COLO668 (cell line): ENCODE results near the gene SMC3.
"Not testable (repeated sequence)": the region's sequence is repeated elsewhere in the genome, so short reads cannot be mapped to it uniquely, and the experiment has no call there.

Source experiments
- DNase-seq: peaks from one replicate; lab custom pipeline; 2025; ENCODE audit not compliant: unreplicated experiment; lab: John Stamatoyannopoulos, UW

The SMC3 gene

GRCh38 chr10:110620398-110620719 is 52.9 kb downstream of the SMC3 start:
- DNase-seq = no peak

- not testable (repeated sequence) for DNase-seq
These were observed 55.8 kb downstream of the SMC3 start for GRCh38 chr10:110623316-110623715.

- DNase-seq = no peak
These were observed 57.9 kb downstream of the SMC3 start for GRCh38 chr10:110625356-110625894.

GRCh38 chr10:110625951-110626855 is 58.7 kb downstream of the SMC3 start:
- no peak for DNase-seq

- DNase-seq = no peak
These were observed 60.7 kb downstream of the SMC3 start for GRCh38 chr10:110628161-110628560.

- DNase-seq = peak; percentile 62
These were observed 62.2 kb downstream of the SMC3 start for GRCh38 chr10:110629680-110630191.

- no peak for DNase-seq
These were observed 64.4 kb downstream of the SMC3 start for GRCh38 chr10:110631934-110632333.

GRCh38 chr10:110632591-110633215 is 65.2 kb downstream of the SMC3 start:
- no peak for DNase-seq

GRCh38 chr10:110634527-110635209 is 67.2 kb downstream of the SMC3 start:
- DNase-seq = peak; percentile 85

- no peak for DNase-seq
These were observed 69.1 kb downstream of the SMC3 start for GRCh38 chr10:110636572-110636931.

GRCh38 chr10:110636932-110637557 is 69.5 kb downstream of the SMC3 start:
- peak; percentile 19 for DNase-seq

- peak; percentile 43 for DNase-seq
These were observed 70.1 kb downstream of the SMC3 start for GRCh38 chr10:110637558-110638053.

GRCh38 chr10:110638319-110638718 is 70.8 kb downstream of the SMC3 start:
- no peak for DNase-seq

GRCh38 chr10:110639046-110639445 is 71.6 kb downstream of the SMC3 start:
- not testable (repeated sequence) for DNase-seq

GRCh38 chr10:110639858-110640257 is 72.4 kb downstream of the SMC3 start:
- not testable (repeated sequence) for DNase-seq

- DNase-seq = peak; percentile 83
These were observed 73.8 kb downstream of the SMC3 start for GRCh38 chr10:110641256-110641655.

GRCh38 chr10:110642204-110643034 is 74.9 kb downstream of the SMC3 start:
- DNase-seq = no peak

- DNase-seq = peak; percentile 71
These were observed 75.6 kb downstream of the SMC3 start for GRCh38 chr10:110643035-110643652.
